ENCODE results near the gene CXorf49.
"Not testable (repeated sequence)": the region's sequence is repeated elsewhere in the genome, so short reads cannot be mapped to it uniquely, and the experiment has no call there.

GRCh38 chrX:71676068-71676795 is 41.9 kb downstream of the CXorf49 start:
- TF ChIP-seq TCF4 (CRISPR knock-in tag; IDR thresholded peaks at IDR 0.05; ENCODE audit: borderline replicate concordance); ESRRG (CRISPR knock-in tag; IDR thresholded peaks at IDR 0.05); ZFP3 (CRISPR knock-in tag; IDR thresholded peaks at IDR 0.05): not testable (repeated sequence)
